PFSK-1 (cell line): ENCODE data around the gene RAP1GAP.

Source experiments
- POLR2AphosphoS5 ChIP-seq: IDR thresholded peaks from 2 replicates; pipeline ENCODE4 v1.6.1; 2012; ENCODE audit warnings: low read depth, mild to moderate bottlenecking, control low read depth, low read length, moderate library complexity
- TF ChIP-seq, protein P1 (sequence below), 2 experiments: IDR thresholded peaks; 2 replicates each; pipeline versions ENCODE4 v1.6.1 to v1.8.0; 2011 to 2012; ENCODE audit warnings: low read depth in 2 of 2, low read length in 2 of 2, control low read depth in 1 of 2, inconsistent platforms in 1 of 2, mild to moderate bottlenecking in 1 of 2, moderate library complexity in 1 of 2; ENCODE audit not compliant: insufficient read depth in 1 of 2

- no peak for TF ChIP-seq POLR2AphosphoS5
- TF ChIP-seq, protein P1, sequence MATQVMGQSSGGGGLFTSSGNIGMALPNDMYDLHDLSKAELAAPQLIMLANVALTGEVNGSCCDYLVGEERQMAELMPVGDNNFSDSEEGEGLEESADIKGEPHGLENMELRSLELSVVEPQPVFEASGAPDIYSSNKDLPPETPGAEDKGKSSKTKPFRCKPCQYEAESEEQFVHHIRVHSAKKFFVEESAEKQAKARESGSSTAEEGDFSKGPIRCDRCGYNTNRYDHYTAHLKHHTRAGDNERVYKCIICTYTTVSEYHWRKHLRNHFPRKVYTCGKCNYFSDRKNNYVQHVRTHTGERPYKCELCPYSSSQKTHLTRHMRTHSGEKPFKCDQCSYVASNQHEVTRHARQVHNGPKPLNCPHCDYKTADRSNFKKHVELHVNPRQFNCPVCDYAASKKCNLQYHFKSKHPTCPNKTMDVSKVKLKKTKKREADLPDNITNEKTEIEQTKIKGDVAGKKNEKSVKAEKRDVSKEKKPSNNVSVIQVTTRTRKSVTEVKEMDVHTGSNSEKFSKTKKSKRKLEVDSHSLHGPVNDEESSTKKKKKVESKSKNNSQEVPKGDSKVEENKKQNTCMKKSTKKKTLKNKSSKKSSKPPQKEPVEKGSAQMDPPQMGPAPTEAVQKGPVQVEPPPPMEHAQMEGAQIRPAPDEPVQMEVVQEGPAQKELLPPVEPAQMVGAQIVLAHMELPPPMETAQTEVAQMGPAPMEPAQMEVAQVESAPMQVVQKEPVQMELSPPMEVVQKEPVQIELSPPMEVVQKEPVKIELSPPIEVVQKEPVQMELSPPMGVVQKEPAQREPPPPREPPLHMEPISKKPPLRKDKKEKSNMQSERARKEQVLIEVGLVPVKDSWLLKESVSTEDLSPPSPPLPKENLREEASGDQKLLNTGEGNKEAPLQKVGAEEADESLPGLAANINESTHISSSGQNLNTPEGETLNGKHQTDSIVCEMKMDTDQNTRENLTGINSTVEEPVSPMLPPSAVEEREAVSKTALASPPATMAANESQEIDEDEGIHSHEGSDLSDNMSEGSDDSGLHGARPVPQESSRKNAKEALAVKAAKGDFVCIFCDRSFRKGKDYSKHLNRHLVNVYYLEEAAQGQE (IDR thresholded peaks at IDR 0.05; ENCODE audit: insufficient read depth in 1 of 2, low read depth in 2 of 2, low read length in 2 of 2), result no peak
Observed at GRCh38 chr1:21677168-21677567, 8.0 kb upstream of the RAP1GAP start.
